K562 (cell line): ENCODE data around the gene C11orf98. TPM values are rescaled to one million over a fixed set of nuclear protein-coding genes. Genes with fewer than 3 reads are reported as not detected.

Experiments
- ARID1B ChIP-seq: fragments of 450-650 bp; IDR thresholded peaks from 2 replicates; pipeline ENCODE4 v1.6.1; 2016; ENCODE audit warnings: antibody characterized with exemption, mild to moderate bottlenecking, inconsistent platforms
- CCNT2 ChIP-seq: IDR thresholded peaks from 2 replicates; pipeline ENCODE4 v1.6.1; 2011; ENCODE audit warnings: borderline replicate concordance, low read depth, mild to moderate bottlenecking, moderate library complexity, mixed read lengths, low read length; ENCODE audit not compliant: insufficient read length; ENCODE audit errors: extremely low read depth
- ERF ChIP-seq: fragments of 450-650 bp; formaldehyde crosslinking; IDR thresholded peaks from 2 replicates; pipeline ENCODE4 v1.4.0; 2020; ENCODE audit warnings: mild to moderate bottlenecking, mixed read lengths
- GABPA ChIP-seq: fragments of 200-800 bp; sonication (Bioruptor generic); conservative IDR thresholded peaks from 2 replicates; pipeline ENCODE4 v1.6.1; 2016; ENCODE audit warnings: low read depth, missing genetic modification characterization, missing compliant biosample characterization
- HIVEP1 ChIP-seq: fragments of 250-450 bp; sonication (Bioruptor Pico); IDR thresholded peaks from 2 replicates; pipeline ENCODE4 v1.4.0; 2020; ENCODE audit warnings: mild to moderate bottlenecking
- HNRNPUL1 ChIP-seq: fragments of 200-400 bp; formaldehyde crosslinking; IDR thresholded peaks from 2 replicates; pipeline ENCODE4 v1.6.1; 2017; ENCODE audit warnings: low read length
- IRF2 ChIP-seq: sonication (generic); formaldehyde crosslinking; IDR thresholded peaks from 2 replicates; pipeline ENCODE4 v1.8.1; 2022; ENCODE audit warnings: mild to moderate bottlenecking, missing genetic modification reagents
- KDM2B ChIP-seq: fragments of 250-450 bp; sonication (Bioruptor Pico); IDR thresholded peaks from 2 replicates; pipeline ENCODE4 v1.8.0; 2021; ENCODE audit warnings: mild to moderate bottlenecking, moderate library complexity
- NFE2L1 ChIP-seq: fragments of 450-650 bp; IDR thresholded peaks from 2 replicates; pipeline ENCODE4 v1.6.1; 2016; ENCODE audit warnings: missing genetic modification characterization, low read depth, mild to moderate bottlenecking, missing compliant biosample characterization, moderate library complexity, borderline replicate concordance
- NR2C2 ChIP-seq, 2 experiments: fragments of 200-800 bp in 1 of 2; sonication (Bioruptor generic) in 1 of 2; sonication (generic) in 1 of 2; formaldehyde crosslinking in 1 of 2; IDR thresholded peaks; 2 replicates each; pipeline versions ENCODE4 v1.6.1 to v1.8.0; 2016 to 2022; ENCODE audit warnings: mild to moderate bottlenecking in 1 of 2, missing compliant biosample characterization in 1 of 2, missing genetic modification characterization in 1 of 2, missing genetic modification reagents in 1 of 2
- SAP30 ChIP-seq: fragments of 200-600 bp; sonication (generic); IDR thresholded peaks from 2 replicates; pipeline ENCODE4 v1.6.1; 2012; ENCODE audit warnings: borderline replicate concordance, low read depth, mild to moderate bottlenecking, moderate library complexity, low read length, control low read depth, inconsistent platforms; ENCODE audit not compliant: insufficient read depth, poor library complexity, severe bottlenecking
- SREBF2 ChIP-seq: sonication (generic); formaldehyde crosslinking; IDR thresholded peaks from 2 replicates; pipeline ENCODE4 v1.4.0; 2020; ENCODE audit warnings: mild to moderate bottlenecking, missing genetic modification reagents
- TCF15 ChIP-seq: fragments of 250-450 bp; sonication (Bioruptor Pico); IDR thresholded peaks from 2 replicates; pipeline ENCODE4 v1.8.0; 2022; ENCODE audit warnings: moderate library complexity, mild to moderate bottlenecking, inconsistent platforms
- THAP12 ChIP-seq: fragments of 250-450 bp; sonication (Bioruptor Pico); IDR thresholded peaks from 2 replicates; pipeline ENCODE4 v1.9.0; 2021; ENCODE audit warnings: mild to moderate bottlenecking, inconsistent platforms
- U2AF1 ChIP-seq: fragments of 200-400 bp; formaldehyde crosslinking; optimal IDR thresholded peaks from 2 replicates; pipeline ENCODE3; 2017; ENCODE audit warnings: mild to moderate bottlenecking, low read depth, low read length, moderate library complexity
- polyA plus RNA-seq, 8 experiments: library from polyadenylated mRNA; depleted of rRNA in 4 of 8; stranded (reverse) in 5 of 8; unstranded in 3 of 8; fragments of >200 nt; fragmentation: Nextera tagmentation in 2 of 8; fragmentation: Illumina TruSeq in 1 of 8; extraction: Ambion mirVana in 2 of 8; extraction: Trizol in 1 of 8; gene quantifications; 2 replicates each; pipeline versions ENCODE4 v1.2.1 to v1.2.3, GENCODE V29; 2011 to 2014; ENCODE audit warnings: inconsistent platforms in 1 of 8, missing spikeins in 1 of 8
- total RNA-seq, 7 experiments: library from RNA; depleted of rRNA in 6 of 7; stranded (reverse); fragments of >200 nt in 6 of 7; fragmentation: Illumina TruSeq in 2 of 7; extraction: Trizol in 2 of 7; gene quantifications; 2 replicates each; pipeline versions ENCODE4 v1.2.1 to v1.2.3, GENCODE V29; 2011 to 2021; ENCODE audit warnings: low replicate concordance in 1 of 7
- TF ChIP-seq, protein P1 (sequence below): fragments of 450-650 bp; formaldehyde crosslinking; conservative IDR thresholded peaks from 2 replicates; pipeline ENCODE4 v1.4.0; 2022; ENCODE audit warnings: mild to moderate bottlenecking, missing genetic modification characterization
- TF ChIP-seq, protein P2 (sequence below): fragments of 450-650 bp; formaldehyde crosslinking; IDR thresholded peaks from 2 replicates; pipeline ENCODE4 v1.4.0; 2020; ENCODE audit warnings: mild to moderate bottlenecking

Gene C11orf98
- total and polyA plus RNA-seq, 9 of the 15 experiments (the other 6 are each of a cell fraction or from before 2014, with no cell fraction given): 103 to 352 (median 218) TPM

DNA sequence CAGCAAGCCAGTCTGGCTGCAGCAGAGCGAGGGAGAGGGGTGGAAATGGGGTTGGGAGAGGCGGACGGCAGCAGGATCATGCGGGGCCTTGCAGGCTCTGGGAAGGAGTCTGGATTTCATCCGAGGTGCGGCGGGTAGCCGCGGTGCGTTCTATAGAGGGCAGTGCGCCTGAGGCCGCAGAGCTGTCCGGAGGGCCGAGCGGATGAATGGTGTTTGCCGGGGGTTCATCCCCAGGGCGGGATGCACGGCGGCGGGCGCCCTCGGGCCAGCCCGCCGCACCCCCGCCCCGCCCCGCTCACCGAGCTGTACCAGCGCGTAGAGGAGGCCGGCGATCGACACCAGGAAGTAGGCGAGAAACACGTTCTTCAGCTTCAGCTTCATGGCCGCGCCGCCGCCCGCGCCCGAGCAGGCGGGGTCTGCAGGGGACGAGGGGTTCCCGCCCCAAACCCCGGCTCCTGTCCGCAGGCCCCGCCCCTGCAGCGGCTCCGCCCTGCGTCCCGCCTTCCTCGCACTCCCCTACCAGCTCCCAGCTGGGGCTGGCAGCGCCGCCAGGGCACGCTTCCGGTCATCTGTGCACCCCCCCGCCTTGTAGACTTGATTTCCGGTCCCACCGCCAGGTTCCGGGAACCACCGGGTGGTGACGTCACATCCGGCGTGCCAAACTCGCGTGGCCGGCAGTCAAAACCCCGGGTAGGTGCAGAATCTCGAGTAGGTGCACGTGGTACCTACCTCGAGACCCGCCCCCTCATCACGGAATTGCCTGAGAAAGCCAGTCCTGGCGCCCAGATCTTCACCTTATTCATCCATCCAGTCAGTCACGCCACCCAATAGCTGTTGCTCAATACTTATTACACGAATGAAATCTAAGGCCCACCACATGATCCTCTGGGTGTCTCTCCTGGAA is 43.2 kb downstream of the C11orf98 start, which contains the start of gene B3GAT3 (continued):
- TF ChIP-seq U2AF1 (no peak), GABPA (peak; percentile 99), IRF2 (CRISPR knock-in tag) (no peak), KDM2B (no peak), THAP12 (CRISPR knock-in tag) (peak; percentile 74; the same call in 1 of the 2 replicates), NFE2L1 (tag) (no peak), CCNT2 (peak; percentile 84), SAP30 (peak; percentile 83), ARID1B (peak; percentile 40; the same call in 1 of the 2 replicates), SREBF2 (CRISPR knock-in tag) (no peak), NR2C2 (CRISPR knock-in tag; IDR thresholded peaks at IDR 0.05) (no peak), NR2C2 (tag; IDR thresholded peaks at IDR 0.05) (peak; percentile 82), TCF15 (CRISPR knock-in tag) (0 out of 2 replicates have a peak, but pooled peaks have one; percentile 17), HIVEP1 (CRISPR knock-in tag) (0 out of 2 replicates have a peak, but pooled peaks have one; percentile 19), ERF (no peak), HNRNPUL1 (no peak)
- TF ChIP-seq, protein P1, sequence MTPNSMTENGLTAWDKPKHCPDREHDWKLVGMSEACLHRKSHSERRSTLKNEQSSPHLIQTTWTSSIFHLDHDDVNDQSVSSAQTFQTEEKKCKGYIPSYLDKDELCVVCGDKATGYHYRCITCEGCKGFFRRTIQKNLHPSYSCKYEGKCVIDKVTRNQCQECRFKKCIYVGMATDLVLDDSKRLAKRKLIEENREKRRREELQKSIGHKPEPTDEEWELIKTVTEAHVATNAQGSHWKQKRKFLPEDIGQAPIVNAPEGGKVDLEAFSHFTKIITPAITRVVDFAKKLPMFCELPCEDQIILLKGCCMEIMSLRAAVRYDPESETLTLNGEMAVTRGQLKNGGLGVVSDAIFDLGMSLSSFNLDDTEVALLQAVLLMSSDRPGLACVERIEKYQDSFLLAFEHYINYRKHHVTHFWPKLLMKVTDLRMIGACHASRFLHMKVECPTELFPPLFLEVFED (CRISPR knock-in tag): 0 out of 2 replicates have a peak, but pooled peaks have one; percentile 20
- TF ChIP-seq, protein P2, sequence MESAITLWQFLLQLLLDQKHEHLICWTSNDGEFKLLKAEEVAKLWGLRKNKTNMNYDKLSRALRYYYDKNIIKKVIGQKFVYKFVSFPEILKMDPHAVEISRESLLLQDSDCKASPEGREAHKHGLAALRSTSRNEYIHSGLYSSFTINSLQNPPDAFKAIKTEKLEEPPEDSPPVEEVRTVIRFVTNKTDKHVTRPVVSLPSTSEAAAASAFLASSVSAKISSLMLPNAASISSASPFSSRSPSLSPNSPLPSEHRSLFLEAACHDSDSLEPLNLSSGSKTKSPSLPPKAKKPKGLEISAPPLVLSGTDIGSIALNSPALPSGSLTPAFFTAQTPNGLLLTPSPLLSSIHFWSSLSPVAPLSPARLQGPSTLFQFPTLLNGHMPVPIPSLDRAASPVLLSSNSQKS: no peak
